ENCODE data around the gene LRRC46. TPM values are rescaled to one million over a fixed set of nuclear protein-coding genes. Genes with fewer than 3 reads are reported as not detected.

The LRRC46 gene
- total and polyA plus RNA-seq, 2 of the 4 experiments (the other 2 are of a cell fraction), result 0.77 TPM; not detected in 1

- H3K27me3 ChIP-seq (ENCODE audit: control insufficient read depth, insufficient read depth, low read length), result peaks cover 57% of the 10 kb centered on the region
- H3K9ac ChIP-seq (ENCODE audit: low read depth, low read length), result no peak overlapping the region
- no peaks in the 10 kb centered on the region for H4K20me1 ChIP-seq (ENCODE audit: insufficient read depth, low read length)
- no peaks in the 10 kb centered on the region for H3K79me1 ChIP-seq (ENCODE audit: low read depth in 1 of 2, low read length in 2 of 2)
- no peaks in the 10 kb centered on the region for H3K36me3 ChIP-seq (ENCODE audit: control insufficient read depth, insufficient read depth, low read length)
- no peak overlapping the region for H2BK15ac ChIP-seq (ENCODE audit: low read depth, low read length)
- H3K23ac ChIP-seq (ENCODE audit: low read depth, low read length), result no peak overlapping the region
- peak overlapping the region; percentile 13 for H2AK9ac ChIP-seq (replicated peaks; ENCODE audit: low read depth, low read length, poor library complexity)
- dilution Hi-C loops (cut with HindIII; ENCODE audit: low sequenced_read_pairs, unreplicated experiment), result no loop called here
- WGBS, 2 experiments (ENCODE audit: extremely low coverage in 2 of 2, insufficient read length in 1 of 2), result no CpG with 5 or more reads among the region's 1 CpG
- no peak overlapping the region for H4K91ac ChIP-seq (ENCODE audit: insufficient read depth, low read depth, low read length)
- no peak overlapping the region for H3K14ac ChIP-seq (replicated peaks; ENCODE audit: low read depth, low read length)
- ChIA-PET POLR2A (ENCODE audit: unreplicated experiment) (no interaction called here), CTCF (no interaction called here)
- no peaks in the 10 kb centered on the region for H3K9me1 ChIP-seq (ENCODE audit: insufficient read depth, low read length)
- no peak overlapping the region for H3K4me3 ChIP-seq (ENCODE audit: insufficient read depth, low read depth, low read length)
- intact Hi-C loops (cut with micrococcal nuclease), result no loop called here
- no peak overlapping the region for H3K27ac ChIP-seq (ENCODE audit: insufficient read depth, low read length)
- no peak overlapping the region for H3K56ac ChIP-seq (ENCODE audit: extremely low read depth, insufficient read depth, low read length)
- TF ChIP-seq NFE2L2 (IDR thresholded peaks at IDR 0.05; ENCODE audit: low read depth, low read length) (no peak), RFX5 (IDR thresholded peaks at IDR 0.05; ENCODE audit: low read depth, low read length) (no peak), FOS (IDR thresholded peaks at IDR 0.05; ENCODE audit: low read depth, low read length) (no peak), CHD1 (IDR thresholded peaks at IDR 0.05; ENCODE audit: low read depth, low read length) (no peak), USF2 (IDR thresholded peaks at IDR 0.05; ENCODE audit: low read depth, low read length) (no peak), ELK1 (IDR thresholded peaks at IDR 0.05; ENCODE audit: borderline replicate concordance, low read depth, low read length) (no peak), RCOR1 (IDR thresholded peaks at IDR 0.05; ENCODE audit: insufficient replicate concordance, low read length) (no peak), POLR2A (IDR thresholded peaks at IDR 0.05; ENCODE audit: low read depth, low read length) (no peak), SMC3 (IDR thresholded peaks at IDR 0.05; ENCODE audit: low read depth, low read length) (no peak), MXI1 (IDR thresholded peaks at IDR 0.05; ENCODE audit: borderline replicate concordance, low read depth, low read length) (no peak)
- H4K5ac ChIP-seq (ENCODE audit: low read depth, low read length), result no peak overlapping the region
- H2BK120ac ChIP-seq (ENCODE audit: low read depth, low read length), result no peak overlapping the region
- in situ Hi-C loops (cut with MboI; ENCODE audit: low sequenced_read_pairs), result no loop called here
- no peak overlapping the region for H3K4ac ChIP-seq (ENCODE audit: low read depth, low read length)
- no peak for DNase-seq
- no peak overlapping the region for H3K18ac ChIP-seq (ENCODE audit: low read depth, low read length)
- no peak overlapping the region for H3K4me2 ChIP-seq (ENCODE audit: low read depth, low read length)
- H2BK5ac ChIP-seq (ENCODE audit: low read depth, low read length, poor library complexity, severe bottlenecking), result no peak overlapping the region
- H3K4me1 ChIP-seq (ENCODE audit: control insufficient read depth, insufficient read depth, low read length), result peaks cover 5% of the 10 kb centered on the region
- H3K9me3 ChIP-seq (ENCODE audit: control insufficient read depth, insufficient read depth, low read length), result no peaks in the 10 kb centered on the region
- BruUV-seq (replicated peaks), result no TSS peak
- no peak overlapping the region for H2AK5ac ChIP-seq (ENCODE audit: low read depth, low read length)
- H2BK20ac ChIP-seq (ENCODE audit: low read depth, low read length), result no peak overlapping the region; the same call in 1 of the 2 replicates
- H2AFZ ChIP-seq (replicated peaks; ENCODE audit: low read length, poor library complexity), result no peak overlapping the region
- no peak for ATAC-seq (ENCODE audit: low read depth)
- H4K8ac ChIP-seq (ENCODE audit: low read depth in 2 of 2, low read length in 2 of 2), result no peak overlapping the region
These were observed 38.6 kb downstream of the LRRC46 start for GRCh38 chr17:47870056-47870455.

Data from IMR-90 (cell line).